ENCODE measurements around the gene PLEKHM2. TPM values are rescaled to one million over a fixed set of nuclear protein-coding genes. Genes with fewer than 3 reads are reported as not detected.

Gene PLEKHM2
- total RNA-seq, 1 donor = 132 TPM

GRCh38 chr1:15708486-15709137 lies 24.5 kb downstream of the PLEKHM2 start:
- TF ChIP-seq CTCF (IDR thresholded peaks at IDR 0.05; ENCODE audit: extremely low read depth, low read depth, low read length) = no peak
- H3K9me3 ChIP-seq (ENCODE audit: low read depth, low read length) = no peaks in the 10 kb centered on the region
- H3K4me1 ChIP-seq (ENCODE audit: insufficient read depth, low read length) = peaks cover 11% of the 10 kb centered on the region
- peaks cover 11% of the 10 kb centered on the region for H4K20me1 ChIP-seq (ENCODE audit: insufficient read depth, low read length)
- no peak overlapping the region for H3K4me3 ChIP-seq (ENCODE audit: insufficient read depth, low read length)
- no peaks in the 10 kb centered on the region for H3K27me3 ChIP-seq (ENCODE audit: insufficient read depth, low read length)
- DNase-seq (ENCODE audit: insufficient read length, low spot score, missing footprints) = no peak
- H3K36me3 ChIP-seq (ENCODE audit: insufficient read depth, low read length) = peaks cover 8% of the 10 kb centered on the region
- H3K27ac ChIP-seq (ENCODE audit: low read depth, low read length) = no peak overlapping the region
- no peak overlapping the region for H3K4me2 ChIP-seq (ENCODE audit: insufficient read depth, low read length)
- H3K79me2 ChIP-seq (ENCODE audit: insufficient read depth, low read length) = peaks cover 87% of the 10 kb centered on the region
- H2AFZ ChIP-seq (ENCODE audit: low read length) = no peak overlapping the region

GRCh38 chr1:15709226-15709625 lies 25.1 kb downstream of the PLEKHM2 start:
- H3K4me1 ChIP-seq (ENCODE audit: insufficient read depth, low read length) = peaks cover 7% of the 10 kb centered on the region
- no peaks in the 10 kb centered on the region for H3K27me3 ChIP-seq (ENCODE audit: insufficient read depth, low read length)
- H3K9me3 ChIP-seq (ENCODE audit: low read depth, low read length) = no peaks in the 10 kb centered on the region
- no peak overlapping the region for H3K27ac ChIP-seq (ENCODE audit: low read depth, low read length)
- H3K36me3 ChIP-seq (ENCODE audit: insufficient read depth, low read length) = peaks cover 8% of the 10 kb centered on the region
- no peak overlapping the region for H2AFZ ChIP-seq (ENCODE audit: low read length)
- H3K4me3 ChIP-seq (ENCODE audit: insufficient read depth, low read length) = no peak overlapping the region
- peaks cover 11% of the 10 kb centered on the region for H4K20me1 ChIP-seq (ENCODE audit: insufficient read depth, low read length)
- H3K79me2 ChIP-seq (ENCODE audit: insufficient read depth, low read length) = peaks cover 89% of the 10 kb centered on the region
- H3K4me2 ChIP-seq (ENCODE audit: insufficient read depth, low read length) = no peak overlapping the region
- peak; percentile 47 for DNase-seq (ENCODE audit: insufficient read length, low spot score, missing footprints)
- TF ChIP-seq CTCF (IDR thresholded peaks at IDR 0.05; ENCODE audit: extremely low read depth, low read depth, low read length) = no peak

GRCh38 chr1:15712168-15712567 lies 28.0 kb downstream of the PLEKHM2 start:
- no peak overlapping the region for H3K4me2 ChIP-seq (ENCODE audit: insufficient read depth, low read length)
- H4K20me1 ChIP-seq (ENCODE audit: insufficient read depth, low read length) = peaks cover 28% of the 10 kb centered on the region
- no peaks in the 10 kb centered on the region for H3K27me3 ChIP-seq (ENCODE audit: insufficient read depth, low read length)
- H3K36me3 ChIP-seq (ENCODE audit: insufficient read depth, low read length) = peaks cover 13% of the 10 kb centered on the region
- no peak for DNase-seq (ENCODE audit: insufficient read length, low spot score, missing footprints)
- H2AFZ ChIP-seq (ENCODE audit: low read length) = no peak overlapping the region
- no peaks in the 10 kb centered on the region for H3K9me3 ChIP-seq (ENCODE audit: low read depth, low read length)
- peaks cover 85% of the 10 kb centered on the region for H3K79me2 ChIP-seq (ENCODE audit: insufficient read depth, low read length)
- no peak overlapping the region for H3K4me3 ChIP-seq (ENCODE audit: insufficient read depth, low read length)
- no peak overlapping the region for H3K27ac ChIP-seq (ENCODE audit: low read depth, low read length)
- no peak for TF ChIP-seq CTCF (IDR thresholded peaks at IDR 0.05; ENCODE audit: extremely low read depth, low read depth, low read length)
- H3K4me1 ChIP-seq (ENCODE audit: insufficient read depth, low read length) = peaks cover 4% of the 10 kb centered on the region

GRCh38 chr1:15714406-15715136 lies 30.5 kb downstream of the PLEKHM2 start:
- Histone ChIP-seq H3K4me1 (ENCODE audit: insufficient read depth, low read length) (peaks cover 4% of the 10 kb centered on the region), H3K9me3 (ENCODE audit: low read depth, low read length) (no peaks in the 10 kb centered on the region), H3K79me2 (ENCODE audit: insufficient read depth, low read length) (peaks cover 66% of the 10 kb centered on the region), H3K4me2 (ENCODE audit: insufficient read depth, low read length) (no peak overlapping the region), H3K36me3 (ENCODE audit: insufficient read depth, low read length) (peaks cover 30% of the 10 kb centered on the region), H4K20me1 (ENCODE audit: insufficient read depth, low read length) (peaks cover 22% of the 10 kb centered on the region), H2AFZ (ENCODE audit: low read length) (no peak overlapping the region), H3K27me3 (ENCODE audit: insufficient read depth, low read length) (no peaks in the 10 kb centered on the region), H3K27ac (ENCODE audit: low read depth, low read length) (no peak overlapping the region), H3K4me3 (ENCODE audit: insufficient read depth, low read length) (no peak overlapping the region)
- no peak for TF ChIP-seq CTCF (IDR thresholded peaks at IDR 0.05; ENCODE audit: extremely low read depth, low read depth, low read length)
- peak; percentile 88 for DNase-seq (ENCODE audit: insufficient read length, low spot score, missing footprints)

All from osteoblast (primary cell).